Fibroblast of villous mesenchyme (primary cell): ENCODE data around the gene HMGCR. TPM values are rescaled to one million over a fixed set of nuclear protein-coding genes. Genes with fewer than 3 reads are reported as not detected.
"Not testable (repeated sequence)": the region's sequence is repeated elsewhere in the genome, so short reads cannot be mapped to it uniquely, and the experiment has no call there.

Source experiments
- DNase-seq: peaks from one replicate; pipeline ENCODE4 v3.0.0-alpha.2; 2010; ENCODE audit warnings: low read depth
- H3K4me3 ChIP-seq: 2 replicates; pipeline ENCODE4 v1.5.1; 2011; ENCODE audit warnings: low read depth, mild to moderate bottlenecking, low read length
- total RNA-seq: library from RNA; depleted of rRNA; stranded (reverse); fragments of >200 nt; gene quantifications from 2 replicates; pipeline ENCODE4 v1.2.3, GENCODE V29; 2012
- TF ChIP-seq, protein P1 (sequence below): IDR thresholded peaks from 2 replicates; pipeline ENCODE4 v1.5.1; 2012; ENCODE audit warnings: low read depth, mild to moderate bottlenecking, low read length; ENCODE audit not compliant: insufficient read depth

The HMGCR gene
- total RNA-seq: 166 and 198 TPM in 2 replicates

DNA sequence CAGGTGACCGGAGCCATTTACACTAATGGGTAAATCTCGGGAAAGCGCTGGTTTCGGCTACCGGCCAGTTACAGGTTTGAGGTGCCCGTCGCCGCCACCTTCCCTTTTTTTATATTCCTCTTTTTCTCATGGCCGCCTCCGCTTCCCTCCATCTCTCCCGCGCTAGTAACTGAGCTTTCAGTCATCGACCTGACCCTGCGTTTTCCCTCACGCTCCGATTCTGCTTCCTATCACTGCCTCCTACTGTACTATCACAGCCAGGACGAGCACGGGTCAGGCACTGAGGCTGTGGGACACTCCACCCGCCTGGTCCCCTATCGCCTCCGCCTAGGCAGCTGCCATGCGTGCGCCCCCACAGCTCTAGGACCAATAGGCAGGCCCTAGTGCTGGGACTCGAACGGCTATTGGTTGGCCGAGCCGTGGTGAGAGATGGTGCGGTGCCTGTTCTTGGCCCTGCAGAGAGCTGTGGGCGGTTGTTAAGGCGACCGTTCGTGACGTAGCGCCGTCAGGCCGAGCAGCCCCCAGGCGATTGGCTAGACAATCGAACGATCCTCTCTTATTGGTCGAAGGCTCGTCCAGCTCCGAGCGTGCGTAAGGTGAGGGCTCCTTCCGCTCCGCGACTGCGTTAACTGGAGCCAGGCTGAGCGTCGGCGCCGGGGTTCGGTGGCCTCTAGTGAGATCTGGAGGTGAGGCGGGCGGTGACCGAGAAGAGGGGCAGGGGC is at the start of gene HMGCR:
HMGCR (plus strand) TSS at position 606 of the 722 bp plus-strand sequence. CDS start 5,386 bp downstream, outside the sequence.
- TF ChIP-seq, protein P1, sequence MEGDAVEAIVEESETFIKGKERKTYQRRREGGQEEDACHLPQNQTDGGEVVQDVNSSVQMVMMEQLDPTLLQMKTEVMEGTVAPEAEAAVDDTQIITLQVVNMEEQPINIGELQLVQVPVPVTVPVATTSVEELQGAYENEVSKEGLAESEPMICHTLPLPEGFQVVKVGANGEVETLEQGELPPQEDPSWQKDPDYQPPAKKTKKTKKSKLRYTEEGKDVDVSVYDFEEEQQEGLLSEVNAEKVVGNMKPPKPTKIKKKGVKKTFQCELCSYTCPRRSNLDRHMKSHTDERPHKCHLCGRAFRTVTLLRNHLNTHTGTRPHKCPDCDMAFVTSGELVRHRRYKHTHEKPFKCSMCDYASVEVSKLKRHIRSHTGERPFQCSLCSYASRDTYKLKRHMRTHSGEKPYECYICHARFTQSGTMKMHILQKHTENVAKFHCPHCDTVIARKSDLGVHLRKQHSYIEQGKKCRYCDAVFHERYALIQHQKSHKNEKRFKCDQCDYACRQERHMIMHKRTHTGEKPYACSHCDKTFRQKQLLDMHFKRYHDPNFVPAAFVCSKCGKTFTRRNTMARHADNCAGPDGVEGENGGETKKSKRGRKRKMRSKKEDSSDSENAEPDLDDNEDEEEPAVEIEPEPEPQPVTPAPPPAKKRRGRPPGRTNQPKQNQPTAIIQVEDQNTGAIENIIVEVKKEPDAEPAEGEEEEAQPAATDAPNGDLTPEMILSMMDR: peak; percentile 12
- peak within 1 kb of the TSS; percentile 93 for H3K4me3 ChIP-seq
- DNase-seq: peak; percentile 100

DNA sequence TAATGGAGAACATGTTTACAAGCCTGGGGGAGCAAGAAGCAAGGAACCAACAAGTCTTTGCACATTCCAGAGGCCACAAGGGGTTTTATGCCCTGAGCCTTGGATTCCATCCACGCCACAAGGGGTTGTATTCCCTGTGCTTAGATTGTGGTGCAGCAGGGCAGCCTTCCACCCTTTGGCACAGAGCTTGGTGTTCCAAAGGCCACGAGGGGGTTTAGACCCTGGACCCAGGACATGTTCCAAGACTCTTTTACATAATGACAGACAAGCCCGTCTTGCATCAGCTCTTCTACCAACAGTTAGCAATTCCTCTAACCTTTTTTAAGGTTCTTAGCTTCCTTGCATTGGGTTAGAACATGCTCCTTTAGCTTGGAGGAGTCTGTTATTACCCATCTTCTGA is 45.2 kb upstream of the HMGCR start:
- not testable (repeated sequence) for DNase-seq

DNA sequence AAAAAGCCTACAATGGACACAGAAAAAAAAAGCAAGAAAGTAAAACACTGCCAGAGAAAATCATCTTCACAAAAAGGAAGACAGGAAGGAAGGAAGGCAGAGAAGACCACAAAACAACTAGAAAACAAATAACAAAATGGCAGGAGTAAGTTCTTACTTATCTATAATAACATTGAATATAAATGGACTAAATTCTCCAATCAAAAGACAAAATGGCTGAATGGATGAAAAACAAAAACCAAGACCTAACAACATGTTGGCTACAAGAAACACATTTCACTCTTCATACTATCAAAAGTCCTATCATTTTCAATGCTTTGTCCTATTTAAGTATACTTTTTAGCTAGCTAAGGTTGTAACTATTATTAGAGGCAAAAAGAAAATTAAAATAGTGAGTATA is 36.9 kb upstream of the HMGCR start:
- H3K4me3 ChIP-seq: no peak overlapping the region
- DNase-seq: no peak
- TF ChIP-seq, protein P1: no peak

More for the DNA sequence above, 45.2 kb upstream of the HMGCR start:
- not testable (repeated sequence) for H3K4me3 ChIP-seq

DNA sequence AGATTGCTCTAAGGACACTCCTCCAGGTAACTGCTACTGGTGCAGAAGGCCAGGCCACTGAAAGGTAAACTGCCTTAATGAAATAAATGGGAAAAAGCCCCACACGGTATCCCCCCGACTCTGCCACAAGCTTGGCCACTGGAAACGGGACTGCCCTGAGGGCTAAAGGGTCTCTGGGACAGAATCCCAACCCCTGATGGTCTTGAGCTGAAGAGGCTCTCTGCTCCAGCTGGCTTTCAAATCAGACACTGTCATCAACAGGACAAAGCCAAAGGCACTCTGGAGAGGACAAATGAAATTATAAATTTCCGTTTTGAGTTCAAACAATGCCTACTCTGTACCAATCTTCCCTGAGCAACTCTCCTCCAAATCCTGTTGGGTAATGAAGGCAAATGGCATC is 33.6 kb upstream of the HMGCR start:
- TF ChIP-seq, protein P1: no peak
- H3K4me3 ChIP-seq: no peak overlapping the region
- no peak for DNase-seq

DNA sequence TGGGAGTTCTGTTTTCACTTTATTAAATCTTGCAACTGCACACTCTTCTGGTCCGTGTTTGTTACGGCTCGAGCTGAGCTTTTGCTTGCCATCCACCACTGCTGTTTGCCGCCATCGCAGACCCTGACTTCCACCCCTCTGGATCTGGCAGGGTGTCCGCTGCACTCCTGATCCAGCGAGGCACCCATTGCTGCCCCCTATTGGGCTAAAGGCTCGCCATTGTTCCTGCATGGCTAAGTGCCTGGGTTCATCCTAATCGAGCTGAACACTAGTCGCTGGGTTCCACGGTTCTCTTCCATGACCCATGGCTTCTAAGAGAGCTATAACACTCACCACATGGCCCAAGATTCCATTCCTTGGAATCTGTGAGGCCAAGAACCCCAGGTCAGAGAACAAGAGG is 32.5 kb upstream of the HMGCR start:
- DNase-seq, H3K4me3 ChIP-seq: not testable (repeated sequence)

DNA sequence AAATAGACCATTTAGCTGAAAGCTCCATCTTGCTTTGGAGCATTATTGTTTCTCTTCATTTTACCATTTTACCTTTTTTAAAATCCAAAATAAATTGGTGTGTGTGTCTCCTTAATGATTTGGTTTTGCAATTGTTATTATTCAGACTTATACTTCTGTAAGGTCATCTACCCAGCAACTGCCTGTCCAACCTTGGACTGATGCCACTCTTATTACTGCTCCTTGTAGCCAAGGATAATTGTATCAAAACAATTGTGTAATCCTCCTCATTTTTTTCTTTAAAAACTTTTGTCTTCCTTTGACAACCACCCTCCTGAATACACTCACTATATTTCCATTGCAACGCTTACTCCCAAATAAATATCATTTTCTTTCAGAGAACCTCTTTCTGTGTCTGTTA is 30.3 kb upstream of the HMGCR start:
- H3K4me3 ChIP-seq: no peak overlapping the region
- peak; percentile 17 for DNase-seq
- TF ChIP-seq, protein P1: no peak

DNA sequence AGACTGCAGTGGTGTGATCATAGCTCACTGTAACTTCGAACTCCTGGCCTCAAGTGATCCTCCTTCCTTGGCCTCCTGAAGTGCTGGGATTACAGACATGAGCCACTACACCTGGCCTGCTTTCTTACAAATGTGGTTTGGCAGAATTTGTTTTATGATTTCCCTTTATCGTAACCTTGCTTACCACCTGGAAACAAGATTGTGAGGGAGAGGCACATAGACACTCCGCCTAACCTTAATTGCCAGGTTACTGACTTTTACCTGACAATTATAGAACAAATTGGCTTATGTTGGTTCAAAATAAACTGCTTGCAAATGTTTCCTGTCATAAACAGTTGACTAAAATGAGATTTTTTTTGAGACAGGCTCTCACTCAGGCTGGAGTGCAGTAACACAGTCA is 26.8 kb upstream of the HMGCR start:
- H3K4me3 ChIP-seq: no peak overlapping the region
- TF ChIP-seq, protein P1: no peak
- no peak for DNase-seq

DNA sequence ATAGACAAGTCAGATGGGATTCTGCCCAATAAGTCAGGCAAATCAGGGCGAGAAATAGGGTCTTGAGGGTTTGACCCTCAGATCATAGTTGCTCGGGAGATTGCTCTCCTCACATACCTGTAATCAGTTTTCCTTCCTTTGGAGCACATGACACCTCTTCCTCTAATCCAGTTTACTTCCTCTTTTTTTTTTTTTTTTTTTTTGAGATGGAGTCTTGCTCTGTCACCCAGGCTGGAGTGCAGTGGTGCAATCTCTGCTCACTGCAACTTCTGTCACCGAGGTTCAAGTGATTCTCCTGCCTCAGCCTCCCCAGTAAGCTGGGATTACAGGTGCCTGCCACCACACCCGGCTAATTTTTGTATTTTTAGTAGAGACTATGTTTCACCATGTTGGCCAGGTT is 17.9 kb upstream of the HMGCR start:
- not testable (repeated sequence) for DNase-seq, H3K4me3 ChIP-seq
